OCI-LY7 (cell line): ENCODE results near the gene HTT-AS. TPM values are rescaled to one million over a fixed set of nuclear protein-coding genes. Genes with fewer than 3 reads are reported as not detected.

Experiments
- BruUV-seq: library from RNA; stranded (reverse); fragments of 400-500 nt; replicated peaks from 2 replicates; lab custom pipeline; 2021; lab: Mats Ljungman, UMichigan
- CTCF ChIA-PET: fragments of 300-600 bp; sonication (Branson Sonifier 250); formaldehyde crosslinking; loops from one replicate; lab custom pipeline; 2022; ENCODE audit warnings: antibody characterized with exemption; ENCODE audit not compliant: unreplicated experiment; lab: Charles Lee
- POLR2A ChIA-PET: fragments of 300-600 bp; sonication (Branson Sonifier 250); formaldehyde crosslinking; loops from one replicate; lab custom pipeline; 2022; ENCODE audit warnings: antibody characterized with exemption; lab: Charles Lee
- DNase-seq: peaks from one replicate; pipeline ENCODE4 v3.0.0-alpha.2; 2015; ENCODE audit warnings: low spot score
- H2AFZ ChIP-seq: fragments of 200-600 bp; sonication (generic), shearing (Covaris generic); 2 replicates; pipeline ENCODE4 v1.6.1; 2014; ENCODE audit warnings: mild to moderate bottlenecking, antibody characterized with exemption, low read length, moderate library complexity
- H3K27ac ChIP-seq: fragments of 200-600 bp; sonication (generic); 2 replicates; pipeline ENCODE4 v1.5.1; 2014; ENCODE audit warnings: mixed run types, low read depth, mild to moderate bottlenecking, moderate library complexity, low read length, inconsistent platforms; ENCODE audit not compliant: poor library complexity, severe bottlenecking
- H3K36me3 ChIP-seq: fragments of 200-600 bp; sonication (generic); 2 replicates; pipeline ENCODE4 v1.6.1; 2014; ENCODE audit warnings: mild to moderate bottlenecking, antibody characterized with exemption, low read length, moderate library complexity, mixed read lengths; ENCODE audit not compliant: insufficient read depth
- H3K4me1 ChIP-seq: fragments of 200-600 bp; sonication (generic); 2 replicates; pipeline ENCODE4 v1.5.1; 2014; ENCODE audit warnings: mild to moderate bottlenecking, low read length; ENCODE audit not compliant: insufficient read depth, poor library complexity, severe bottlenecking
- H3K4me2 ChIP-seq: fragments of 200-600 bp; sonication (generic); 2 replicates; pipeline ENCODE4 v1.6.1; 2014; ENCODE audit warnings: mild to moderate bottlenecking, low read length
- H3K4me3 ChIP-seq: fragments of 200-600 bp; sonication (generic); 2 replicates; pipeline ENCODE4 v1.5.1; 2014; ENCODE audit warnings: mild to moderate bottlenecking, low read depth, low read length; ENCODE audit not compliant: poor library complexity, severe bottlenecking
- H3K79me2 ChIP-seq: fragments of 200-600 bp; sonication (generic); 2 replicates; pipeline ENCODE4 v1.6.1; 2016; ENCODE audit warnings: low read depth, mild to moderate bottlenecking, low read length, moderate library complexity, mixed read lengths; ENCODE audit not compliant: insufficient read depth
- H3K9me2 ChIP-seq: fragments of 200-600 bp; sonication (generic); 2 replicates; pipeline ENCODE4 v1.6.1; 2016; ENCODE audit warnings: mild to moderate bottlenecking, low read length, mixed read lengths; ENCODE audit not compliant: insufficient read depth
- H3K9me3 ChIP-seq: fragments of 200-600 bp; sonication (generic); 2 replicates; pipeline ENCODE4 v1.6.1; 2014; ENCODE audit warnings: mild to moderate bottlenecking, mixed run types, low read length, mixed read lengths
- H4K20me1 ChIP-seq: fragments of 200-600 bp; sonication (generic); 2 replicates; pipeline ENCODE4 v1.6.1; 2014; ENCODE audit warnings: mild to moderate bottlenecking, antibody characterized with exemption, low read length, moderate library complexity, mixed read lengths; ENCODE audit not compliant: insufficient read depth
- CTCF ChIP-seq: fragments of 200-600 bp; sonication (generic); conservative IDR thresholded peaks from 2 replicates; pipeline ENCODE4 v1.5.1; 2014; ENCODE audit warnings: mild to moderate bottlenecking, antibody characterized with exemption, low read length, moderate library complexity, mixed read lengths
- EZH2phosphoT487 ChIP-seq: fragments of 200-600 bp; sonication (generic); IDR thresholded peaks from 2 replicates; pipeline ENCODE4 v1.6.1; 2018; ENCODE audit warnings: low read depth, borderline replicate concordance, mild to moderate bottlenecking, mixed run types, antibody characterized with exemption, low read length, moderate library complexity, mixed read lengths
- intact Hi-C: fragments of 100-400 bp; cut with micrococcal nuclease; formaldehyde crosslinking; loops from one replicate; pipeline ENCODE4 v1.10.0; 2022; ENCODE audit not compliant: unreplicated experiment
- total RNA-seq, 2 experiments: library from RNA; depleted of rRNA in 1 of 2; stranded (reverse); fragments of >200 nt in 1 of 2; shearing (Covaris generic) in 1 of 2; gene quantifications; 2 replicates each; pipeline ENCODE4 v1.2.3, GENCODE V29; 2014 to 2022

HTT-AS gene
- total RNA-seq, 2 experiments from 2014 or later: not detected

GRCh38 chr4:3091464-3091863, 17.1 kb upstream of the HTT-AS start:
- TF ChIP-seq EZH2phosphoT487 (no peak), CTCF (no peak)
- CTCF ChIA-PET: no interaction called here

GRCh38 chr4:3087115-3087797, 12.9 kb upstream of the HTT-AS start:
- POLR2A ChIA-PET: interaction anchor here (1.1 kb wide), 1 partner anchor 9 kb away, joined by 4 read pairs; no protein-coding TSS in a partner anchor
- H3K79me2 ChIP-seq: peaks cover 39% of the 10 kb centered on the region; the same call in 1 of the 2 replicates
- H3K9me2 ChIP-seq: no peaks in the 10 kb centered on the region
- BruUV-seq: no TSS peak
- peaks cover 71% of the 10 kb centered on the region for H3K36me3 ChIP-seq
- H3K4me1 ChIP-seq: peaks cover 10% of the 10 kb centered on the region
- CTCF ChIA-PET: no interaction called here
- H2AFZ ChIP-seq: no peak overlapping the region
- H3K4me3 ChIP-seq: no peak overlapping the region
- TF ChIP-seq EZH2phosphoT487 (no peak), CTCF (no peak)
- no peak overlapping the region for H3K27ac ChIP-seq
- no peaks in the 10 kb centered on the region for H3K9me3 ChIP-seq
- DNase-seq: no peak
- peaks cover 5% of the 10 kb centered on the region; the same call in 1 of the 2 replicates for H4K20me1 ChIP-seq
- H3K4me2 ChIP-seq: no peak overlapping the region
- intact Hi-C loops: no loop called here

More at GRCh38 chr4:3091464-3091863, 17.1 kb upstream of the HTT-AS start:
- intact Hi-C loops: no loop called here
- H3K36me3 ChIP-seq: peaks cover 82% of the 10 kb centered on the region
- H3K9me3 ChIP-seq: no peaks in the 10 kb centered on the region
- H3K27ac ChIP-seq: no peak overlapping the region
- no peak overlapping the region for H3K4me2 ChIP-seq
- H3K9me2 ChIP-seq: no peaks in the 10 kb centered on the region
- no peaks in the 10 kb centered on the region for H4K20me1 ChIP-seq
- DNase-seq: no peak
- H3K4me3 ChIP-seq: no peak overlapping the region
- no TSS peak for BruUV-seq
- peaks cover 5% of the 10 kb centered on the region; the same call in 1 of the 2 replicates for H3K79me2 ChIP-seq
- POLR2A ChIA-PET: no interaction called here
- H3K4me1 ChIP-seq: no peaks in the 10 kb centered on the region
- H2AFZ ChIP-seq: no peak overlapping the region

GRCh38 chr4:3085948-3086670, 11.8 kb upstream of the HTT-AS start:
- no peak for TF ChIP-seq EZH2phosphoT487
- no peak for TF ChIP-seq CTCF
- POLR2A ChIA-PET: no interaction called here
- no peak for DNase-seq
- BruUV-seq: no TSS peak
- peak overlapping the region; percentile 19 for H3K27ac ChIP-seq
- no peaks in the 10 kb centered on the region for H3K9me3 ChIP-seq
- H3K79me2 ChIP-seq: peaks cover 51% of the 10 kb centered on the region
- no peak overlapping the region for H3K4me2 ChIP-seq
- peaks cover 64% of the 10 kb centered on the region for H3K36me3 ChIP-seq
- H2AFZ ChIP-seq: no peak overlapping the region
- peaks cover 10% of the 10 kb centered on the region for H3K4me1 ChIP-seq
- CTCF ChIA-PET: no interaction called here
- intact Hi-C loops: no loop called here
- H3K9me2 ChIP-seq: no peaks in the 10 kb centered on the region
- H3K4me3 ChIP-seq: no peak overlapping the region
- H4K20me1 ChIP-seq: peaks cover 5% of the 10 kb centered on the region; the same call in 1 of the 2 replicates
